KG1 (cell line): ENCODE results near the gene H6PD.

ENCODE experiments used
- DNase-seq: peaks from one replicate; lab custom pipeline; 2025; lab: John Stamatoyannopoulos, UW

H6PD gene

GRCh38 chr1:9279172-9279840, 44.7 kb downstream of the H6PD start:
- DNase-seq, result no peak

GRCh38 chr1:9280015-9280860, 45.7 kb downstream of the H6PD start:
- no peak for DNase-seq

GRCh38 chr1:9281071-9281827, 46.7 kb downstream of the H6PD start:
- DNase-seq, result no peak

- no peak for DNase-seq
Observed at GRCh38 chr1:9281908-9282695, 47.5 kb downstream of the H6PD start.

- DNase-seq, result no peak
Observed at GRCh38 chr1:9282696-9282955, 48.1 kb downstream of the H6PD start.

GRCh38 chr1:9284061-9284460, 49.5 kb downstream of the H6PD start:
- DNase-seq, result no peak

- no peak for DNase-seq
Observed at GRCh38 chr1:9286556-9286955, 52.0 kb downstream of the H6PD start.

GRCh38 chr1:9289090-9289534, 54.5 kb downstream of the H6PD start:
- DNase-seq, result peak; percentile 57

GRCh38 chr1:9289711-9290485, 55.3 kb downstream of the H6PD start:
- DNase-seq, result no peak

- no peak for DNase-seq
Observed at GRCh38 chr1:9291914-9292360, 57.4 kb downstream of the H6PD start.

GRCh38 chr1:9292361-9293240, 58.0 kb downstream of the H6PD start, which contains the start of gene SPSB1:
Gene SPSB1, plus strand, starts transcription at chr1:9292894. Its CDS starts 62,998 bp downstream, at chr1:9355892.
- peak; percentile 41 for DNase-seq

- no peak for DNase-seq
Observed at GRCh38 chr1:9293241-9293532, 58.6 kb downstream of the H6PD start.

GRCh38 chr1:9293533-9294404, 59.2 kb downstream of the H6PD start:
- DNase-seq, result peak; percentile 30

- no peak for DNase-seq
Observed at GRCh38 chr1:9294405-9294773, 59.8 kb downstream of the H6PD start.

GRCh38 chr1:9294910-9295636, 60.5 kb downstream of the H6PD start:
- DNase-seq, result no peak

- no peak for DNase-seq
Observed at GRCh38 chr1:9295884-9296283, 61.3 kb downstream of the H6PD start.

GRCh38 chr1:9296850-9297249, 62.3 kb downstream of the H6PD start:
- DNase-seq, result no peak

- DNase-seq, result no peak
Observed at GRCh38 chr1:9297831-9298230, 63.3 kb downstream of the H6PD start.

GRCh38 chr1:9298282-9298681, 63.7 kb downstream of the H6PD start:
- DNase-seq, result no peak
